Natural killer cell (primary cell): Measurements from ENCODE around the gene ZC3H4. TPM values are rescaled to one million over a fixed set of nuclear protein-coding genes. Genes with fewer than 3 reads are reported as not detected.

ENCODE experiments used
- ATAC-seq, 3 donors: fragments of 150-1000 bp in 2 of 3; fragments of 200-7000 bp in 1 of 3; cut with Tn5 transposase; 1 replicate in 1 of 3; 2 replicates in 2 of 3; pipeline ENCODE4 v1.10.0; 2021; ENCODE audit warnings: mild to moderate bottlenecking in 2 of 3, moderate library complexity in 2 of 3
- DNase-seq, 2 donors: peaks; one replicate each; pipeline versions ENCODE4 v3.0.0 to v3.0.0-alpha.2; 2013 to 2021; ENCODE audit warnings: mixed read lengths in 1 of 2
- H3K27ac ChIP-seq: one replicate; pipeline ENCODE4 v1.5.1; 2013; ENCODE audit warnings: mild to moderate bottlenecking, low read length
- H3K27me3 ChIP-seq: one replicate; pipeline ENCODE4 v1.6.1; 2013; ENCODE audit warnings: low read length; ENCODE audit not compliant: control insufficient read depth, insufficient read depth
- H3K36me3 ChIP-seq: one replicate; pipeline ENCODE4 v1.6.1; 2013; ENCODE audit warnings: low read length; ENCODE audit not compliant: control insufficient read depth, insufficient read depth
- H3K4me1 ChIP-seq: one replicate; pipeline ENCODE4 v1.6.1; 2013; ENCODE audit warnings: low read length; ENCODE audit not compliant: control insufficient read depth, insufficient read depth
- H3K4me3 ChIP-seq: one replicate; pipeline ENCODE4 v1.5.1; 2013; ENCODE audit warnings: low read length
- H3K9me3 ChIP-seq: one replicate; pipeline ENCODE4 v1.6.1; 2013; ENCODE audit warnings: low read length; ENCODE audit not compliant: control insufficient read depth, insufficient read depth
- H3K27ac Mint-ChIP-seq, 2 donors: one replicate each; pipeline ENCODE4 v1.8.0; 2022; ENCODE audit warnings: mild to moderate bottlenecking in 2 of 2, mixed read lengths in 2 of 2, moderate library complexity in 1 of 2
- H3K27me3 Mint-ChIP-seq, 2 donors: one replicate each; pipeline ENCODE4 v1.8.0; 2022; ENCODE audit warnings: low read depth in 2 of 2, mixed read lengths in 2 of 2
- H3K36me3 Mint-ChIP-seq: one replicate; pipeline ENCODE4 v1.8.0; 2022; ENCODE audit warnings: mixed read lengths
- H3K4me1 Mint-ChIP-seq, 2 donors: one replicate each; pipeline ENCODE4 v1.8.0; 2022; ENCODE audit warnings: mixed read lengths in 2 of 2
- H3K4me3 Mint-ChIP-seq: one replicate; pipeline ENCODE4 v1.8.0; 2022; ENCODE audit warnings: mild to moderate bottlenecking, moderate library complexity, mixed read lengths
- H3K9me3 Mint-ChIP-seq, 2 donors: one replicate each; pipeline ENCODE4 v1.8.0; 2022; ENCODE audit warnings: mixed read lengths in 2 of 2
- CTCF ChIP-seq: fragments of 200-600 bp; IDR thresholded peaks from one replicate; pipeline ENCODE4 v1.8.0; 2022; ENCODE audit warnings: antibody characterized with exemption
- WGBS: methylation state at CpG from one replicate; pipeline ENCODE4 v1.1.7; 2013; ENCODE audit warnings: missing lambda C conversion rate; ENCODE audit not compliant: insufficient coverage; 5-methylcytosine and 5-hydroxymethylcytosine counted together
- intact Hi-C: fragments of 100-400 bp; cut with micrococcal nuclease; formaldehyde crosslinking; loops from one replicate; pipeline ENCODE4 v1.14.2; 2022
- total RNA-seq, 4 donors: library from RNA; stranded (reverse); fragments of 120-200 nt in 1 of 4; gene quantifications; one replicate each; pipeline versions ENCODE4 v1.2.3 to v1.2.4, GENCODE V29; 2013 to 2022

Gene ZC3H4
- total RNA-seq, 3 donors from 2014 or later (not counting 1 experiment from before 2014, with no cell fraction given), result 71.2 to 75.3 (median 73.3) TPM

GRCh38 chr19:47130120-47130588 lies 16.6 kb upstream of the ZC3H4 start:
- Histone ChIP-seq H3K9me3 (no peaks in the 10 kb centered on the region), H3K4me3 (peak overlapping the region; percentile 93), H3K4me1 (peaks cover 17% of the 10 kb centered on the region), H3K27ac (no peak overlapping the region), H3K36me3 (no peaks in the 10 kb centered on the region), H3K27me3 (no peaks in the 10 kb centered on the region)
- 79% methylated on average over 8 of the region's 8 CpGs for WGBS
- Mint-ChIP-seq H3K36me3 (peaks cover 8% of the 10 kb centered on the region), H3K27me3 (no peaks in the 10 kb centered on the region), H3K4me3 (peak overlapping the region; percentile 98), H3K4me1 (peaks cover 35 to 48% of the 10 kb centered on the region in 2 donors), H3K27ac (peak overlapping the region; percentile 92 to 99), H3K9me3 (no peaks in the 10 kb centered on the region)
- intact Hi-C loops, result loop anchor here (2.0 kb wide), 1 partner anchor 17 kb away; the partner anchor contains the start of gene ZC3H4
- TF ChIP-seq CTCF, result no peak
- ATAC-seq (no peak), DNase-seq (no peak)

GRCh38 chr19:47129579-47129978 lies 16.0 kb upstream of the ZC3H4 start:
- 93% methylated on average over 4 of the region's 4 CpGs for WGBS
- Mint-ChIP-seq H3K27me3 (no peaks in the 10 kb centered on the region), H3K9me3 (no peaks in the 10 kb centered on the region), H3K27ac (no peak overlapping the region), H3K4me3 (peak overlapping the region; percentile 35), H3K36me3 (peaks cover 8% of the 10 kb centered on the region), H3K4me1 (peaks cover 33 to 42% of the 10 kb centered on the region in 2 donors)
- DNase-seq (no peak), ATAC-seq (no peak)
- Histone ChIP-seq H3K9me3 (no peaks in the 10 kb centered on the region), H3K27me3 (no peaks in the 10 kb centered on the region), H3K27ac (no peak overlapping the region), H3K4me1 (peaks cover 17% of the 10 kb centered on the region), H3K36me3 (no peaks in the 10 kb centered on the region), H3K4me3 (no peak overlapping the region)
- intact Hi-C loops, result no loop called here
- no peak for TF ChIP-seq CTCF

GRCh38 chr19:47125669-47125938 lies 12.0 kb upstream of the ZC3H4 start:
- Histone ChIP-seq H3K4me1 (peaks cover 7% of the 10 kb centered on the region), H3K27me3 (no peaks in the 10 kb centered on the region), H3K36me3 (no peaks in the 10 kb centered on the region), H3K27ac (no peak overlapping the region), H3K4me3 (no peak overlapping the region), H3K9me3 (no peaks in the 10 kb centered on the region)
- no peak overlapping the region for H3K4me3 Mint-ChIP-seq
- intact Hi-C loops, result loop anchor here (1.0 kb wide), 2 partner anchors 46 to 90 kb away; no protein-coding TSS in a partner anchor
- TF ChIP-seq CTCF, result no peak
- DNase-seq, result no peak
- peaks cover 5 to 7% of the 10 kb centered on the region in 2 donors for H3K4me1 Mint-ChIP-seq
- no peak overlapping the region for H3K27ac Mint-ChIP-seq
- H3K36me3 Mint-ChIP-seq, result no peaks in the 10 kb centered on the region
- ATAC-seq, result no peak
- H3K9me3 Mint-ChIP-seq, result no peaks in the 10 kb centered on the region
- no peaks in the 10 kb centered on the region for H3K27me3 Mint-ChIP-seq
